C4-2B (cell line): Measurements from ENCODE around the gene NCKIPSD.

Source experiments
- ZFX ChIP-seq: fragments of 450-650 bp; IDR thresholded peaks from 2 replicates; pipeline ENCODE4 v1.6.1; 2017
- TF ChIP-seq, protein P1 (sequence below): fragments of 450-650 bp; conservative IDR thresholded peaks from 2 replicates; pipeline ENCODE4 v1.5.1; 2017; ENCODE audit warnings: mild to moderate bottlenecking

DNA sequence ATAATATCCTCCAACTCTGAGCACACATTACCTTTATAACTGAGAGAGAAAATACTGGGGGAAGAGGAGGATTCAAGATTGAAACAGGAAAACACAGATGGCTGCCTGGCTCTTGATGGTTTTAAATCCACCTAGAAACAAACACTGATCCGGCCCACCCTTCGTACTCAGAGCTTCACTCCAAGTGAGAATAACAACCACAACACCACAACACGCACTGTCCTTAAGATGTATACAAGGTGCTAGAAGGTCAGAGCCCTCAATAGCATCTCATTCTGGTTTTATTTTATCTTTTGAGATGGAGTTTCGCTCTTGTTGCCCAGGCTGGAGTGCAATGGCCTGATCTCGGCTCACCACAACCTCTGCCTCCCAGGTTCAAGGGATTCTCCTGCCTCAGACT is 21.4 kb upstream of the NCKIPSD start:
- TF ChIP-seq, protein P1, sequence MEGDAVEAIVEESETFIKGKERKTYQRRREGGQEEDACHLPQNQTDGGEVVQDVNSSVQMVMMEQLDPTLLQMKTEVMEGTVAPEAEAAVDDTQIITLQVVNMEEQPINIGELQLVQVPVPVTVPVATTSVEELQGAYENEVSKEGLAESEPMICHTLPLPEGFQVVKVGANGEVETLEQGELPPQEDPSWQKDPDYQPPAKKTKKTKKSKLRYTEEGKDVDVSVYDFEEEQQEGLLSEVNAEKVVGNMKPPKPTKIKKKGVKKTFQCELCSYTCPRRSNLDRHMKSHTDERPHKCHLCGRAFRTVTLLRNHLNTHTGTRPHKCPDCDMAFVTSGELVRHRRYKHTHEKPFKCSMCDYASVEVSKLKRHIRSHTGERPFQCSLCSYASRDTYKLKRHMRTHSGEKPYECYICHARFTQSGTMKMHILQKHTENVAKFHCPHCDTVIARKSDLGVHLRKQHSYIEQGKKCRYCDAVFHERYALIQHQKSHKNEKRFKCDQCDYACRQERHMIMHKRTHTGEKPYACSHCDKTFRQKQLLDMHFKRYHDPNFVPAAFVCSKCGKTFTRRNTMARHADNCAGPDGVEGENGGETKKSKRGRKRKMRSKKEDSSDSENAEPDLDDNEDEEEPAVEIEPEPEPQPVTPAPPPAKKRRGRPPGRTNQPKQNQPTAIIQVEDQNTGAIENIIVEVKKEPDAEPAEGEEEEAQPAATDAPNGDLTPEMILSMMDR: no peak
- TF ChIP-seq ZFX: no peak
